IPS-18c (cell line): Measurements from ENCODE around the gene TMC4.
"Not testable (repeated sequence)": the region's sequence is repeated elsewhere in the genome, so short reads cannot be mapped to it uniquely, and the experiment has no call there.

Source experiments
- H3K4me3 ChIP-seq: 2 replicates; pipeline ENCODE4 v1.7.0; 2013; ENCODE audit warnings: low read depth, mild to moderate bottlenecking, low read length, moderate library complexity; ENCODE audit not compliant: insufficient read depth
- H3K9me3 ChIP-seq: one replicate; pipeline ENCODE4 v1.6.1; 2013; ENCODE audit warnings: mild to moderate bottlenecking, low read length, moderate library complexity; ENCODE audit not compliant: control insufficient read depth, insufficient read depth

Gene TMC4

DNA sequence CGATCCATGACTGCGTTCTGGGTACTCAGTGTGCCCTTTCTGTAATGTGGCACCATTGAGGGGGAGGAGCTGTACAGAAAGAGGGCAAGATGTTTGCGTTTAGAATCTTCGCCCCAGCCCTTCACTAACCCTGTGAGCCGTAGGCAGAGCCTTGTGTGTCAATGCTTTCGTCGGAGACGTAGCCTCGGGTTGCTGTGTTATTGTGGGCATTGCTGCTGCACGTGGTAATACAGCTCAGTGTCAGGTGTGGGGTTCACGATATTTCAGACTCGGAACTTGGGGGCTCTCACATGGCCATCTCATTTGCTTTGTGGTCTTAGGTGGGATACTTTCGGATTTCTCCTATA lies 33.8 kb upstream of the TMC4 start:
- Histone ChIP-seq H3K9me3 (no peaks in the 10 kb centered on the region), H3K4me3 (no peak overlapping the region)

DNA sequence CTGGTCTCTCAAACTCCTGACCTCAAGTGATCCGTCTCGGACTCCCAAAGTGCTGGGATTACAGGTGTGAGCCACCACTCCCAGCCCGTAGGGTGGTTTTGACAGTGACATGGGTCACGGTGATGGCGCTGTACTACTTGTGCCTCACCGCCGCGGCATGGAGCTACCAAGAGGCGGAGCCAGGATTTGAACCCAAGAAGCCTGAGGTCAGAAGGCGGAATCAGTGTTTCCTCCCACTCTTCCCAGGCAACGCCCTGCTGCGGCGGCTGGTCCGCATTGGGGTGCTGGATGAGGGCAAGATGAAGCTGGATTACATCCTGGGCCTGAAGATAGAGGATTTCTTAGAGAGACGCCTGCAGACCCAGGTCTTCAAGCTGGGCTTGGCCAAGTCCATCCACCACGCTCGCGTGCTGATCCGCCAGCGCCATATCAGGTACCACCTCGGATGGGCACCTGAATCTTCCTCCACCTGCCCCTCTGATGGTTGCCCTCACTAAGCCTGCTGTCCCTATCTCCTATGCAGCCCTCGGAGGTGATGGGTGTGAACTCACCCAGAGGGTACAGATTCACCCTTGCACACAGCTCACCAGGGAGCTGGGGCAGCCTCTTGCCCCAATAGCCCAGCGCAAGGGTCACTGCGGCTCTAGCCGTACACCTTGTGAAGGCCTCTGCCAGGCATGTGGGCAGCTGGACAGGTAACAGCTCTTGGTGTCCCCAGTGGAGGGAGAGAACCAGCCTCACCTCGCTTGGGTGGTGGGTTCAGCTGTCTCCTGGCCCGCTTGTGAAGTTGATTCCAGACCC lies 33.3 kb upstream of the TMC4 start:
- no peak overlapping the region for H3K4me3 ChIP-seq
- no peaks in the 10 kb centered on the region for H3K9me3 ChIP-seq

DNA sequence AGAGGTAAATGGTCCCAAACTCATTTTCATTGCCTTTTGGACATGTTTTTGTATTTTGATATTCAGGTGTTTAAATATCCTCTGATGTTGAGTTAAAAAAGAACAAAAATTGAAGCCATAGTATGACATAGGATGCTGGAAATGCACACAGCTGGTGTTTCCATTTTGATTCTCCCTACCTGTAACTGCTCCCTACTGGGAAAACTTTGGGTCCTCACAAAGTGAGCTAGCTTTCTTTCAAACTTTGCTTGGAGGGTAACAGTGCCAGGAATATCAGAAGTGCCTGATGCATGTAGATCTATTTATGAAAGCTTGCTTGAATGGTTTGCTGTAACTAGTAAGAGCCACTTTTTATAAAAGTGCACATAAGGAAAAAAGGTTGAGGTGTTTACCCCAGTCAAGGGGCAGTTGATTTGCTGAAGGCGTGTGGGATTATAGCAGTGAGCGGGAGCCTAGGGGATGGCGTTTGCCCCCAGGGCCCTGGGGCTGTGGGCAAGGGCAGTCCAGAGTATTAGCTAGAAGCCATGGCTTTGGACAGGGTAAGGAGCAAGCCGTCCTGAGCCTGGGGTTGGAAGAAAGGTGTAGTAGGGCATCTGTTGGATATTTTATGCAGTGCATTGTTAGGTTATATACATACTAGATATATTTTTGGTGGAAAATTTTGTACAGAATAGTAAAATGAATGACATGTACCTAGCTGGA lies 32.0 kb upstream of the TMC4 start:
- H3K9me3 ChIP-seq, result no peaks in the 10 kb centered on the region
- no peak overlapping the region for H3K4me3 ChIP-seq

DNA sequence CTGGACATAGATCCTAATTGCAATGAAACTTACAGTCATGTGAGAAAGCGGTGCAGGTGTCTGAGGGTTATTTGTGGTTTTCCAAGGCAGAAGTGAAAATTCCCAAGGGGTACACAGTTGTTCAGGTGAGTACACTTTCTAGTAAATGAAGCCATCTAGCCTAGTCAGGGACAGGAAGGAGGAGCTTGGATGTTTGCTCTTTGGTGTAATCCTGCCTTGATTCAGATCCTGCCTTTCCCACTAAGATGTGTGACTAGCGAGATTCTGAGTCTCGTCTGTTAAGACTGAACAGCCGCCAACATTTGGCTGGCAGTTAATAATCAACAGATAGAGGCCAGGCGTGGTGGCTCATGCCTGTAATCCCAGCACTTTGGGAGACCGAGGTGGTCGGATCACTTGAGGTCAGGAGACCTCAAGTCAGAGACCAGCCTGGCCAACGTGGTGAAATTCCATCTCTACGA lies 30.2 kb upstream of the TMC4 start:
- Histone ChIP-seq H3K4me3 (no peak overlapping the region), H3K9me3 (no peaks in the 10 kb centered on the region)

DNA sequence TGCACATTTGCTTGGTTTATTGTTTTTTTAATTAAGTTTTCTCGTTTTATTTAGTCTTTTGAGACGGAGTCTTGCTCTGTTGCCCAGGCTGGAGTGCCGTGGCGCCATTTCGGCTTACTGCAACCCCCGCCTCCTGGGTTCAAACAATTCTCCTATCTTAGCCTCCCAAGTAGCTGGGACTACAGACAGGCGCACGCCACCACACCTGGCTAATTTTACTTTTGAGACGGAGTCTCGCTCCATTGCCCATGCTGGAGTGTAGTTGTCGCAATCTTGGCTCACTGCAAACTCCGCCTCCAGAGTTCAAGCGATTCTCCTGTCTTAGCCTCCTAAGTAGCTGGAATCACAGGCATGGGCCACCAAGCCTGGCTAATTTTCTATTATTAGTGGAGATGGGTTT lies 29.0 kb upstream of the TMC4 start:
- Histone ChIP-seq H3K9me3 (no peaks in the 10 kb centered on the region), H3K4me3 (peak overlapping the region; percentile 95)

DNA sequence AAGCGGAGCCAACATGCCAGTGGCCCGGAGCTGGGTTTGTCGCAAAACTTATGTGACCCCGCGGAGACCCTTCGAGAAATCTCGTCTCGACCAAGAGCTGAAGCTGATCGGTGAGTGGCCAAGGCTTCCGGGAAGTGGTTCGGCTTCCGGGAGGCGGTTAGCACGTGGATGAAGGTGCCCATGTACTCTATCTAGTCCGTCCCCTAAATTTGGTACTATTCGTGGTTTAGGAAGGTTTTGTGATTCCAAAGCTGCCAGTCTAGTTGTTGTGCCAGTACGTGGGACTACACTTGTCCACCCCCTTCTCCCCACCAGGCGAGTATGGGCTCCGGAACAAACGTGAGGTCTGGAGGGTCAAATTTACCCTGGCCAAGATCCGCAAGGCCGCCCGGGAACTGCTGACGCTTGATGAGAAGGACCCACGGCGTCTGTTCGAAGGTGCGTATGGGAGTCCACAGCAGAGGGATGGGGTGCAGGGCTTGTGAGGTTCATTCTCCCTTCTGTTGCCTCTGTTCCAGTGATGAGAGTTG lies 28.3 kb upstream of the TMC4 start:
- Histone ChIP-seq H3K9me3 (no peaks in the 10 kb centered on the region), H3K4me3 (peak overlapping the region; percentile 95)

DNA sequence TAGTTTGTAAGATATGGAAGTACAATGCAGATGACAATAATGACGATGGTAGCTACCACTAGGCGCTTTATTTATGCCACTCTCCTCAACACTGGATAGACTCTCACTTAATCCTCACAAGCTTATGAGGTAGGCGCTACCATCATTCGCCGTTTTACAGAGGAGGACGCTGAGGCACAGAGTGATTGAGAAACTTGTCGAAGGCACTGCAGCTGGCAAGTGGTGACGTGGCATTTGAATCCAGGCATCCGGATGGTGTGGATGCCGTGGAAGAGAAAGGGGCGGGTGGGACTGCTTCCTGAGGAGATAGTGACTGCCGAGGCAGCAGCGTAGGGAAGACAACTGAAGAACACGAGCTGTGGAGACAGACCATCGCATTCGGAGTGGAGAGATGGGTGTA lies 26.4 kb upstream of the TMC4 start:
- Histone ChIP-seq H3K9me3 (no peaks in the 10 kb centered on the region), H3K4me3 (no peak overlapping the region)

DNA sequence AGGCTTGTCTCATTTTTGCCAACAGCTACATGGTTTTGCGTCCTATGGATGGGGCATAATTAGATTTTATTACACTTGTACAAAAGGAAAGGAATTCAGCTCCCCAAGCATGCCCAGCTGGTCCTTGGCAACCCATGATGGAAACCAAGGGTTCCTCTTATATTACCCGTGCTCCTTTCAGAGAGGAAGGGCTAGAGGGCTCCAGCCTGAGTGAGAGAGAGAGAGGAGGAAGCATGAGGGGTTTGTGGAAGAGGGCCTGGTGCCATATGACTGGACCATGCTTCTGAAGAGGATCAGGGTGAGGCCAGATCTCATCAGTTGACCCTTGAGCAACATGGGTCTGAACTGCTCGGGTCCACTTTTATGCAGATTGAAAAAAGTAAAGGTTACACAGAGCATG lies 24.2 kb upstream of the TMC4 start:
- no peaks in the 10 kb centered on the region for H3K9me3 ChIP-seq
- H3K4me3 ChIP-seq, result no peak overlapping the region

DNA sequence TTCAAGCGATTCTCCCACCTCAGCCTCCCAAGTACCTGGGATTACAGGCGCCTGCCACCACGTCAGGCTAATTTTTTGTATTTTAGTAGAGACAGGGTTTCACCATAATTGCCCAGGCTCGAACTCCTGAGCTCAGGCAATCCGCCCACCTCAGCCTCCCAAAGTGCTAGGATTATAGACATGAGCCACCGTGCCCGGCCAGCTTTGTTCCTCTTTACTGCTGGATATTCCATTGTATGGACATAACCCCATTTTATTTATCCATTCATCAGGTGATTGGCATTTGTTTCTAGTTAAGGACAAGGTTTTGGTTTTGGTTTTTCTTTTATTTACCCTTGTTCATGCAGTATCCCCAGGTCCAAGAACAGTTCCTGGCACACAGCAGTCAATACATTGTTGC lies 23.6 kb upstream of the TMC4 start:
- no peaks in the 10 kb centered on the region for H3K9me3 ChIP-seq
- no peak overlapping the region for H3K4me3 ChIP-seq

DNA sequence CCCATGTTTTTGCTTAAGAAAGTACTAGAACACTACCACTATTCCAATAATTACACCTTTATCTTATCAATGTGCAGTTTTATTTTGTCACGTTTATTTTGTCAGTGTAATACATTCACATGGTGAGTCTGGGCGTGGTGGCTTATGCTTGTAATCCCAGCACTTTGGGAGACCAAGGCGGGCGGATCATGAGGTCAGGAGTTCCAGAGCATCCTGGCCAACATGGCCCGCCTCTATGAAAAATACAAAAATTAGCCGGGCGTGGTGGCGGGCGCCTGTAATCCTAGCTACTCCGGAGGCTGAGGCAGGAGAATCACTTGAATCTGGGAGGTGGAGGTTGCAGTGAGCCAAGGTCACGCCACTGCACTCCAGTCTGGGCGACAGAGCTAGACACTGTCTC lies 21.5 kb upstream of the TMC4 start:
- not testable (repeated sequence) for H3K9me3 ChIP-seq, H3K4me3 ChIP-seq

DNA sequence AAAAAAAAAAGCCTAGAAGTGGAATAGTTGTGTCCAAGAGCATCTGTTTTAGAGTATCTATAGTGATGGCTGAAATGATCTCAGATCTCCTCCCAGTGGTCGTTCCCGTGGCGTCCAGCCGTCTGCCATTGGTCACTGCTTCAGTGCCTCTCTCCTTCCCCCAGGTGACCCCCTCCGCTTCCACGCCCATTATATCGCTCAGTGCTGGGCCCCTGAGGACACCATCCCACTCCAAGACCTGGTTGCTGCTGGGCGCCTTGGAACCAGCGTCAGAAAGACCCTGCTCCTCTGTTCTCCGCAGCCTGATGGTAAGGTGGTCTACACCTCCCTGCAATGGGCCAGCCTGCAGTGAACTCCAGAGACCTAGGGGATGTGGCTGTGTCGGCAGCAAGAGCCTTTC lies 20.1 kb upstream of the TMC4 start:
- Histone ChIP-seq H3K4me3 (no peak overlapping the region), H3K9me3 (peaks cover 3% of the 10 kb centered on the region)

DNA sequence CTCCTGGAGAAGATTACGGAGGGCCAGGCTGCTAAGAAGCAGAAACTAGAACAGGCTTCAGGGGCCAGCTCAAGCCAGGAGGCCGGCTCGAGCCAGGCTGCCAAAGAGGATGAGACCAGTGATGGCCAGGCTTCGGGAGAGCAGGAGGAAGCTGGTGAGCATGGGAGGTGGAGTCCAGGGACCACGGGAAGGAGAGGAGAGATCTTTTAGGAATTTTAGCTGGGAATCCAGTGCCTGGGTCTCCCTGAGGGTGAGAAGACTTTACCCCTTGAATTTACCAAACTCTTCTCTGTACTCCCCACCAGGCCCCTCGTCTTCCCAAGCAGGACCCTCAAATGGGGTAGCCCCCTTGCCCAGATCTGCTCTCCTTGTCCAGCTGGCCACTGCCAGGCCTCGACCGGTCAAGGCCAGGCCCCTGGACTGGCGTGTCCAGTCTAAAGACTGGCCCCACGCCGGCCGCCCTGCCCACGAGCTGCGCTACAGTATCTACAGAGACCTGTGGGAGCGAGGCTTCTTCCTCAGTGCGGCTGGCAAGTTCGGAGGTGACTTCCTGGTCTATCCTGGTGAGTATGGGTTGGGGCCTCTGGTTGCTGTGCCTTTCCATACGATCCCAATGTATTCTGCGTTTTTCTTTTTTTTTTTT lies 19.0 kb upstream of the TMC4 start:
- H3K4me3 ChIP-seq, result peak overlapping the region; percentile 97
- peaks cover 4% of the 10 kb centered on the region for H3K9me3 ChIP-seq

DNA sequence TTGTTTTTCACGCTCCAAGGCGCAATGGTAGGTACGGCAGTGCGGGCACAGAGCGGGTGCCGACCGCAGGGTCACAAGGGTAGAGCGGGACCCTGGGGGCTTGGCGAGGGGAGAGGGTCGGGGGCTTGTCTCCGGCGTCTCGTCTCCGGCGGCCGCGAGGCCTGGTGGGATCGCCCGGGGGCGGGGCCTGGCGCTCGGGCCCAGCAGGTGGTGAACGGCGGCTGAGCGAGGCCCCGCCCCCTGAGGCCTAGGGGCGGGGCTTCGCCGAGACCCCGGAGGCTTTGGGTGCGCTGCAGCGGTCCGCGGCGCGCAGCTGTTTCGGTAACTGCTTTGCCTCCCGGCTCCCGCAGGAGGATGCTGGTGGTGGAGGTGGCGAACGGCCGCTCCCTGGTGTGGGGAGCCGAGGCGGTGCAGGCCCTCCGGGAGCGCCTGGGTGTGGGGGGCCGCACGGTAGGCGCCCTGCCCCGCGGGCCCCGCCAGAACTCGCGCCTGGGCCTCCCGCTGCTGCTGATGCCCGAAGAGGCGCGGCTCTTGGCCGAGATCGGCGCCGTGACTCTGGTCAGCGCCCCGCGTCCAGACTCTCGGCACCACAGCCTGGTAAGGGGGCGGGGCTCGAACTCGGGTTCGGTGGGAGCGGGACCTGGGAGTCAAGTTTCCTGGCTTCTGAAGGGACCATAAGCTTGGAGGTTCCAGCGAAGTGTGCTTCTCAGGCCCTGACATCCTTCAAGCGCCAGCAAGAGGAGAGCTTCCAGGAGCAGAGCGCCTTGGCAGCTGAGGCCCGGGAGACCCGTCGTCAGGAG lies 18.3 kb upstream of the TMC4 start, which contains the start of gene TSEN34:
Gene TSEN34 (plus strand): TSS at position 298 of the 800 bp plus-strand sequence. CDS start 57 bp downstream, at position 355.
- Histone ChIP-seq H3K9me3 (peaks cover 5% of the 10 kb centered on the region), H3K4me3 (peak within 1 kb of the TSS; percentile 97)

DNA sequence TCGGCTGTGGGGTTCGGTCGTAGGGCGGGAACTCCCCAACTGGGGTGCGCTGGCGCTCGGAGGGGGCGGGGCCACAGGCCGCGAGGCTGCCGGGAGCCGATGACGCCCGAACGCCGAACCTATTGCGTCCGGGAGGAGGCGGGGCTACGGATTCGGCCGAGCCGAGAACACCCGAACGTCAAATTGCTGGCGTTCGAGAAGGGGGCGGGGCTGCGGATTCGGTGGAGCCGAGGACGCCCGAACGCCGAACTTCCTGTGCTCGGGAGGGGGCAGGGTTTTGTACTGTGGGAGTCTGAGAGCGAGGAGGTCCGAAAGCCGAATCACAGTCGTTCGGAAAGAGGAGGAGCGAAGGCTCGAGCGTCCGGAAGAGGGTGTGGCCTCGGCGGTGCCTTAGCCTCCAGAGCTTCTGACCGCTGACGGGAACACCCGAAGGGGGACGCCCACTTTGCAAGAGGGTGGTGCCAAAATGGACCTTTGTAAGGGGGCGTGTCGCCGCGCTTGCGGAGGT lies 17.6 kb upstream of the TMC4 start:
- peak overlapping the region; percentile 97 for H3K4me3 ChIP-seq
- H3K9me3 ChIP-seq, result peaks cover 5% of the 10 kb centered on the region

DNA sequence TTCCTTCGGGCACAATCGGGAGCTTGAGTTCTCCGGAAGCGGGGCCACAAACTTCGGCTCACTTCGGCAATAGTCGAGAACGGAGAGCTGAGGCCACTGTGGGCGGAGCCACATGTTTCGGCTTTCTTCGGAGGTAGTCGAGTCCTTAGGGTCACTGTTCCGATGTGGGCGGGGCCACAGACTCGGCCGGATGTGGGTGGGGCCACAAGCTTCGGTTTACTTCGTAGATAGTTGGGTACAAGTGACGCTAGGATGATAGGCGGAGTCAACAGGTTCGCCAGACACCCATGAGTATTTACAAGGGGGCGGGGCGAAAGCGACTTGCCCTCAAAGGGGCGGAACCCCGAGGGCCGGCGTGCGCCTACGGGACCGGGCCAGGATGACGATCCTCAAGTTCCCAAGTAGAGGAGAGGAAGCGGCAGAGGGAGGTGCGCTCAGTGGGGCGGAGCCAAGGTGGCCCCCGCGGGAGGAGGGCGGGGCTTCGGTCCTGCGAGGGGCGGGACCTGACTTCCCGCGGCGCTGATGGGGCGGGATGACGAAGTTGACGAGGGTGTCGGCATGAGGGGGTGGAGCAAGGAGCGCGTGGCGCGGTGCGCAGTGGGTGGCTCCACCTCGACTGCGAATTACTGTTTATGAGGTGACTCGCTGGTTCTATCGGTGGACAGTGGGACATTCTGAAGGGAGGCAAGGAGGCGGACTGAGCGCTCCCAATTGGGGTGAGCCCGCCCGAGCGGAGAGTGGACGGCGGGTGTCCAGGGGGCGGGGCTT lies 17.0 kb upstream of the TMC4 start:
- peak overlapping the region; percentile 97 for H3K4me3 ChIP-seq
- H3K9me3 ChIP-seq, result peaks cover 5% of the 10 kb centered on the region

DNA sequence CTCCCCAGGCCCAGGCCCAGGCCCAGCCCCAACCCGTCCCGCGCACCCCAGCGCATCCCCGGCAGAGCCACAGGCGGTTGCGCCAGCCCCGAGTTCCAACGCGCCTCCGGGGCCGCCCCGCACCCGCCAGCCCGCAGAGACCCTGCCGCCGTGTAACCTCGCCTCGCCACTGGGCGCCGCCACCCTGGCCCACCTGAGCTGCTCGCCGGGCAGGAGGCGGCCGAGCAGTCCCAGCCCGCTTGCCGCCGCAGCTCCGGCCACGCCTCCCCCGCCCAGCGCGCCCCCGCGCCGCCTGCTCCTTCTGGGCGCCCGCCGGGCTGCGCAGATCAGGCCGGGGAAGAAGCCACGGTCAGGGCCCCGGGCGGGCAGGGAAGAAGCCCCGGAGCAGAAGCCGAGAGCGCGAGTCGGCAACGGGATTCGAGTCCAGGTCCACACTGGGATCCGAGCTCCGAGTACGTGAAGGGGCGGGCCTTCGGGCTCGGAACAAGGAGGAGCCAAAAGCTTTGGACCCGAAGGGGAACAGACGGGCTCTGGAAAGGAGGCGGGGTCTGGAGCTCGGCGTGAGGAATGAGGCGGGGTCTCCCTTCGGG lies 16.3 kb upstream of the TMC4 start, which contains the start of gene MBOAT7:
Gene MBOAT7 (minus strand): TSS at position 436 of the 590 bp plus-strand sequence. CDS start 1,072 bp downstream, outside the sequence.
- H3K9me3 ChIP-seq, result peaks cover 5% of the 10 kb centered on the region
- peak within 1 kb of the TSS; percentile 97 for H3K4me3 ChIP-seq
